Transverse colon (tissue), 3 donors: ENCODE measurements around the gene OR52N4.

Experiments
- EP300 ChIP-seq: sonication (generic); formaldehyde crosslinking; IDR thresholded peaks from one replicate; pipeline ENCODE4 v1.6.1; 2017; ENCODE audit warnings: antibody characterized with exemption, low read depth
- POLR2A ChIP-seq: fragments of 450-650 bp; IDR thresholded peaks from one replicate; pipeline ENCODE4 v1.6.1; 2016; ENCODE audit warnings: antibody characterized with exemption, mild to moderate bottlenecking, moderate library complexity
- TF ChIP-seq, protein P1 (sequence below), 5 experiments: fragments of 200-600 bp in 3 of 5; fragments of 450-650 bp in 2 of 5; sonication (generic) in 3 of 5; IDR thresholded peaks; 1 replicate in 2 of 5; 2 replicates in 3 of 5; pipeline ENCODE4 v1.5.1; 2016 to 2017; ENCODE audit warnings: antibody characterized with exemption in 5 of 5, inconsistent platforms in 3 of 5, mild to moderate bottlenecking in 2 of 5, moderate library complexity in 1 of 5

DNA sequence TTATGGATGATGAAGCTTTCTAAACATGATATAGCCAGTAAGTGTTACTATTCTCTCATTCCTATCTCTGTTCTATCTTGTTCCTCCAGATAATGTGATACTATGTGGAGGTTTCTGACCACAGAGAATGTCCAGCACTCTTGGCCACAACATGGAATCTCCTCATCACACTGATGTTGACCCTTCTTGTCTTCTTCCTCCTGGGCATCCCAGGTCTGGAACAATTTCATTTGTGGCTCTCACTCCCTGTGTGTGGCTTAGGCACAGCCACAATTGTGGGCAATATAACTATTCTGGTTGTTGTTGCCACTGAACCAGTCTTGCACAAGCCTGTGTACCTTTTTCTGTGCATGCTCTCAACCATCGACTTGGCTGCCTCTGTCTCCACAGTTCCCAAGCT, 27.7 kb upstream of the OR52N4 start:
- TF ChIP-seq, protein P1, sequence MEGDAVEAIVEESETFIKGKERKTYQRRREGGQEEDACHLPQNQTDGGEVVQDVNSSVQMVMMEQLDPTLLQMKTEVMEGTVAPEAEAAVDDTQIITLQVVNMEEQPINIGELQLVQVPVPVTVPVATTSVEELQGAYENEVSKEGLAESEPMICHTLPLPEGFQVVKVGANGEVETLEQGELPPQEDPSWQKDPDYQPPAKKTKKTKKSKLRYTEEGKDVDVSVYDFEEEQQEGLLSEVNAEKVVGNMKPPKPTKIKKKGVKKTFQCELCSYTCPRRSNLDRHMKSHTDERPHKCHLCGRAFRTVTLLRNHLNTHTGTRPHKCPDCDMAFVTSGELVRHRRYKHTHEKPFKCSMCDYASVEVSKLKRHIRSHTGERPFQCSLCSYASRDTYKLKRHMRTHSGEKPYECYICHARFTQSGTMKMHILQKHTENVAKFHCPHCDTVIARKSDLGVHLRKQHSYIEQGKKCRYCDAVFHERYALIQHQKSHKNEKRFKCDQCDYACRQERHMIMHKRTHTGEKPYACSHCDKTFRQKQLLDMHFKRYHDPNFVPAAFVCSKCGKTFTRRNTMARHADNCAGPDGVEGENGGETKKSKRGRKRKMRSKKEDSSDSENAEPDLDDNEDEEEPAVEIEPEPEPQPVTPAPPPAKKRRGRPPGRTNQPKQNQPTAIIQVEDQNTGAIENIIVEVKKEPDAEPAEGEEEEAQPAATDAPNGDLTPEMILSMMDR (IDR thresholded peaks at IDR 0.05) = no peak
- TF ChIP-seq EP300 (no peak), POLR2A (no peak)
